HepG2 (cell line): ENCODE results near the gene MAPK12.

Experiments used
- ASH2L ChIP-seq: fragments of 300-600, 200-600 bp; sonication (generic); IDR thresholded peaks from 2 replicates; pipeline ENCODE4 v1.7.0; 2017; ENCODE audit warnings: low read depth, mild to moderate bottlenecking, moderate library complexity, mixed read lengths, low read length; ENCODE audit not compliant: insufficient read length
- CTCF ChIP-seq: sonication (generic); formaldehyde crosslinking; IDR thresholded peaks from 2 replicates; pipeline ENCODE4 v1.5.0; 2020; ENCODE audit warnings: mild to moderate bottlenecking, missing genetic modification reagents, moderate library complexity
- E2F1 ChIP-seq: sonication (generic); formaldehyde crosslinking; IDR thresholded peaks from 2 replicates; pipeline ENCODE4 v1.5.0; 2020; ENCODE audit warnings: missing genetic modification reagents
- FOSL1 ChIP-seq: sonication (generic); formaldehyde crosslinking; IDR thresholded peaks from 2 replicates; pipeline ENCODE4 v1.9.0; 2021; ENCODE audit warnings: missing genetic modification reagents, borderline replicate concordance
- FOXJ3 ChIP-seq: sonication (generic); formaldehyde crosslinking; IDR thresholded peaks from 2 replicates; pipeline ENCODE4 v1.4.0; 2020; ENCODE audit warnings: missing genetic modification reagents, mild to moderate bottlenecking, borderline replicate concordance
- FOXK2 ChIP-seq: fragments of 450-650 bp; IDR thresholded peaks from 2 replicates; pipeline ENCODE4 v1.6.1; 2016
- HMGXB4 ChIP-seq, 2 experiments: sonication (generic) in 1 of 2; formaldehyde crosslinking in 1 of 2; IDR thresholded peaks; 2 replicates each; pipeline versions ENCODE4 v1.4.0 to v1.6.1; 2018 to 2020; ENCODE audit warnings: missing genetic modification reagents in 2 of 2, borderline replicate concordance in 1 of 2, low read depth in 1 of 2, mild to moderate bottlenecking in 1 of 2, missing biosample characterization in 1 of 2
- KDM1A ChIP-seq: IDR thresholded peaks from 2 replicates; pipeline ENCODE4 v1.6.1; 2016; ENCODE audit warnings: missing compliant biosample characterization
- MLXIP ChIP-seq: sonication (generic); formaldehyde crosslinking; IDR thresholded peaks from 2 replicates; pipeline ENCODE4 v1.9.0; 2021; ENCODE audit warnings: missing genetic modification reagents, borderline replicate concordance
- RFX5 ChIP-seq: IDR thresholded peaks from 2 replicates; pipeline ENCODE4 v1.6.1; 2011; ENCODE audit warnings: low read depth, low read length, improper control_type of control experiment
- UBTF ChIP-seq: sonication (generic); formaldehyde crosslinking; IDR thresholded peaks from 2 replicates; pipeline ENCODE4 v1.4.0; 2020; ENCODE audit warnings: mild to moderate bottlenecking, missing genetic modification reagents
- ZNF776 ChIP-seq: sonication (generic); formaldehyde crosslinking; IDR thresholded peaks from 2 replicates; pipeline ENCODE4 v1.4.0; 2020; ENCODE audit warnings: mild to moderate bottlenecking, missing genetic modification reagents

GRCh38 chr22:50272044-50272802 lies 10.7 kb upstream of the MAPK12 start:
- TF ChIP-seq FOSL1 (CRISPR knock-in tag) (no peak), CTCF (CRISPR knock-in tag) (no peak), ZNF776 (CRISPR knock-in tag) (no peak), UBTF (no peak), HMGXB4 (CRISPR knock-in tag; IDR thresholded peaks at IDR 0.05; ENCODE audit: borderline replicate concordance in 1 of 2, low read depth in 1 of 2) (no peak), FOXJ3 (CRISPR knock-in tag) (no peak), E2F1 (CRISPR knock-in tag) (no peak), ASH2L (no peak), KDM1A (CRISPR knock-in tag) (no peak), MLXIP (CRISPR knock-in tag) (no peak), FOXK2 (no peak), RFX5 (no peak)
